NT2/D1 (cell line): ENCODE results near the gene SHROOM4.

Source experiments
- SUZ12 ChIP-seq: IDR thresholded peaks from 2 replicates; pipeline ENCODE4 v1.6.1; 2011; ENCODE audit not compliant: insufficient read length, insufficient read depth; ENCODE audit errors: extremely low read depth
- YY1 ChIP-seq: IDR thresholded peaks from 2 replicates; pipeline ENCODE4 v1.6.1; 2011; ENCODE audit not compliant: insufficient read length, insufficient read depth
- ZNF274 ChIP-seq: IDR thresholded peaks from 2 replicates; pipeline ENCODE4 v1.6.1; 2011; ENCODE audit warnings: mild to moderate bottlenecking, low read depth, low read length

- TF ChIP-seq YY1: no peak
- TF ChIP-seq SUZ12: no peak
- no peak for TF ChIP-seq ZNF274
These were observed 178.8 kb downstream of the SHROOM4 start for GRCh38 chrX:50635162-50635561.
